Spleen (tissue), 7 donors: ENCODE results near the gene MYO1D.

Experiments used
- CTCF ChIP-seq, 11 experiments: fragments of 200-600 bp in 7 of 11; fragments of 450-650 bp in 4 of 11; sonication (generic) in 4 of 11; IDR thresholded peaks in 8 of 11; conservative IDR thresholded peaks in 3 of 11; 1 replicate in 7 of 11; 2 replicates in 4 of 11; pipeline versions ENCODE4 v1.4.0 to v1.8.0; 2016 to 2021; ENCODE audit warnings: antibody characterized with exemption in 11 of 11, inconsistent platforms in 4 of 11, mild to moderate bottlenecking in 1 of 11
- POLR2AphosphoS5 ChIP-seq, 3 donors: sonication (generic); formaldehyde crosslinking; IDR thresholded peaks; one replicate each; pipeline ENCODE4 v1.5.1; 2017; ENCODE audit warnings: antibody characterized with exemption in 3 of 3
- donor health status: DM: no; HTN: no; CAD: no; lungs with moderate emphysema.
- donor health status: DM: no; HTN: no; CAD: no.
- donor health status: DM: no; HTN: no; CAD: no.

GRCh38 chr17:32894245-32894644 lies 17.3 kb upstream of the MYO1D start:
- TF ChIP-seq CTCF (IDR thresholded peaks at IDR 0.05 in 8 of 11, conservative IDR thresholded peaks at IDR 0.05 in 3 of 11) (no peak), POLR2AphosphoS5 (IDR thresholded peaks at IDR 0.05) (no peak)
